Hepatocyte (in vitro differentiated cells): ENCODE measurements around the gene TRIM16.
"Not testable (repeated sequence)": the region's sequence is repeated elsewhere in the genome, so short reads cannot be mapped to it uniquely, and the experiment has no call there.

Source experiments
- CTCF ChIP-seq: fragments of 200-600 bp; sonication (generic); IDR thresholded peaks from 2 replicates; pipeline ENCODE4 v1.5.1; 2016; ENCODE audit warnings: antibody characterized with exemption, mild to moderate bottlenecking; ENCODE audit not compliant: poor library complexity
- EZH2 ChIP-seq: fragments of 200-600 bp; sonication (generic); IDR thresholded peaks from 2 replicates; pipeline ENCODE4 v1.6.1; 2016; ENCODE audit warnings: antibody characterized with exemption, mild to moderate bottlenecking, borderline replicate concordance
- EZH2phosphoT487 ChIP-seq: fragments of 200-600 bp; sonication (generic); IDR thresholded peaks from one replicate; pipeline ENCODE4 v1.6.1; 2018; ENCODE audit warnings: antibody characterized with exemption, mild to moderate bottlenecking, low read depth, moderate library complexity; ENCODE audit not compliant: unreplicated experiment, severe bottlenecking

DNA sequence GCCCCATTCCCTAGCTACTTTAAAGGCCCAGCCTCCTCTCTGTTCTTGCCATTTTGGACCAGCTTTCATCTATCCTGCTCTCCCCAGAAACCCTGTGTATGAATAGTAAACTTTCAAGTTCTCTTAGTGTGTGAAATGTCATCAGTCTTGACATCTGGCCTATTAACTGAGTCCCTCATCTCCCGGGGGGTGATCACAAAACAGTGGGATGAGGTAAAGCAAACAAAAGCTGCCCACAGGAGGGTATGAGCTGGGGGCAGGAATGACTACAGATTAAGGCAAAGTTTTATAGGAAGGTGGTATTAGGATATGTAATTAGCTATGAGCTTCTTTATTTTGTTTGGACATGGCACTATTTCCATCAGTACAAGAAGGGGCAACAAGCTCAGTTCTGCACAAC, 9.5 kb downstream of the TRIM16 start:
- TF ChIP-seq CTCF, EZH2, EZH2phosphoT487: not testable (repeated sequence)
